Adipocyte (in vitro differentiated cells): ENCODE results near the gene SSTR1.
A peak's percentile ranks its signal among the peaks of the same experiment; 100 is the strongest.

Experiments used
- DNase-seq: peaks from one replicate; pipeline ENCODE4 v3.0.0-alpha.2; 2015; ENCODE audit warnings: low read depth
- H3K27me3 ChIP-seq: replicated peaks from 2 replicates; pipeline ENCODE4 v1.7.0; 2013; ENCODE audit warnings: mild to moderate bottlenecking, low read length, moderate library complexity; ENCODE audit not compliant: control insufficient read depth, insufficient read depth
- H3K36me3 ChIP-seq: 2 replicates; pipeline ENCODE4 v1.7.0; 2013; ENCODE audit warnings: low read length, mild to moderate bottlenecking, moderate library complexity; ENCODE audit not compliant: control insufficient read depth, insufficient read depth, severe bottlenecking
- H3K4me1 ChIP-seq: 2 replicates; pipeline ENCODE4 v1.7.0; 2013; ENCODE audit warnings: mild to moderate bottlenecking, low read length, moderate library complexity; ENCODE audit not compliant: control insufficient read depth, insufficient read depth
- H3K4me3 ChIP-seq: 2 replicates; pipeline ENCODE4 v1.7.0; 2013; ENCODE audit warnings: mild to moderate bottlenecking, low read length, moderate library complexity
- H3K9ac ChIP-seq: 2 replicates; pipeline ENCODE4 v1.7.0; 2013; ENCODE audit warnings: mild to moderate bottlenecking, low read length, moderate library complexity
- H3K9me3 ChIP-seq: 2 replicates; pipeline ENCODE4 v1.7.0; 2013; ENCODE audit warnings: mild to moderate bottlenecking, low read length, moderate library complexity; ENCODE audit not compliant: control insufficient read depth

The SSTR1 gene

GRCh38 chr14:38203929-38204718 lies 3.6 kb upstream of the SSTR1 start:
- Histone ChIP-seq H3K9ac (no peak overlapping the region), H3K27me3 (peaks cover 23% of the 10 kb centered on the region), H3K4me1 (peaks cover 11% of the 10 kb centered on the region), H3K4me3 (no peak overlapping the region), H3K9me3 (peaks cover 5% of the 10 kb centered on the region), H3K36me3 (no peaks in the 10 kb centered on the region)
- DNase-seq: no peak

GRCh38 chr14:38204719-38205115 lies 3.0 kb upstream of the SSTR1 start:
- Histone ChIP-seq H3K36me3 (no peaks in the 10 kb centered on the region), H3K4me1 (peaks cover 11% of the 10 kb centered on the region), H3K9ac (no peak overlapping the region), H3K4me3 (no peak overlapping the region), H3K27me3 (peaks cover 27% of the 10 kb centered on the region), H3K9me3 (peaks cover 5% of the 10 kb centered on the region)
- no peak for DNase-seq

GRCh38 chr14:38205119-38205813 lies 2.4 kb upstream of the SSTR1 start:
- Histone ChIP-seq H3K4me1 (peaks cover 11% of the 10 kb centered on the region), H3K27me3 (peaks cover 33% of the 10 kb centered on the region), H3K9me3 (peaks cover 5% of the 10 kb centered on the region), H3K9ac (no peak overlapping the region), H3K4me3 (no peak overlapping the region), H3K36me3 (no peaks in the 10 kb centered on the region)
- DNase-seq: no peak

GRCh38 chr14:38205949-38206665 lies 1.6 kb upstream of the SSTR1 start:
- no peaks in the 10 kb centered on the region for H3K36me3 ChIP-seq
- H3K27me3 ChIP-seq: peaks cover 38% of the 10 kb centered on the region
- peaks cover 5% of the 10 kb centered on the region for H3K9me3 ChIP-seq
- no peak overlapping the region for H3K9ac ChIP-seq
- H3K4me3 ChIP-seq: no peak overlapping the region
- peaks cover 11% of the 10 kb centered on the region for H3K4me1 ChIP-seq
- no peak for DNase-seq

GRCh38 chr14:38206689-38207376 lies 871 bp upstream of the SSTR1 start:
- peaks cover 5% of the 10 kb centered on the region for H3K9me3 ChIP-seq
- no peak overlapping the region for H3K9ac ChIP-seq
- H3K27me3 ChIP-seq: peaks cover 38% of the 10 kb centered on the region
- H3K4me1 ChIP-seq: peaks cover 11% of the 10 kb centered on the region
- no peaks in the 10 kb centered on the region for H3K36me3 ChIP-seq
- DNase-seq: no peak
- H3K4me3 ChIP-seq: peak overlapping the region; percentile 75

- peaks cover 11% of the 10 kb centered on the region for H3K4me1 ChIP-seq
- H3K9me3 ChIP-seq: peaks cover 5% of the 10 kb centered on the region
- DNase-seq: peak; percentile 6
- no peaks in the 10 kb centered on the region for H3K36me3 ChIP-seq
- H3K9ac ChIP-seq: no peak overlapping the region
- peaks cover 38% of the 10 kb centered on the region for H3K27me3 ChIP-seq
- peak overlapping the region; percentile 75 for H3K4me3 ChIP-seq
These were observed 348 bp upstream of the SSTR1 start for GRCh38 chr14:38207377-38207735.

GRCh38 chr14:38208618-38209562 lies 1.2 kb downstream of the SSTR1 start:
- Histone ChIP-seq H3K9me3 (peaks cover 5% of the 10 kb centered on the region), H3K4me3 (peak overlapping the region; percentile 75), H3K9ac (peak overlapping the region; percentile 49), H3K36me3 (no peaks in the 10 kb centered on the region), H3K4me1 (peaks cover 11% of the 10 kb centered on the region), H3K27me3 (peaks cover 38% of the 10 kb centered on the region)
- peak; percentile 60 for DNase-seq

- peaks cover 11% of the 10 kb centered on the region for H3K4me1 ChIP-seq
- peaks cover 5% of the 10 kb centered on the region for H3K9me3 ChIP-seq
- no peak for DNase-seq
- H3K9ac ChIP-seq: peak overlapping the region; percentile 49
- peak overlapping the region; percentile 75 for H3K4me3 ChIP-seq
- H3K36me3 ChIP-seq: no peaks in the 10 kb centered on the region
- peaks cover 44% of the 10 kb centered on the region for H3K27me3 ChIP-seq
These were observed 2.2 kb downstream of the SSTR1 start for GRCh38 chr14:38209572-38210557.

GRCh38 chr14:38210587-38211216 lies 3.0 kb downstream of the SSTR1 start:
- Histone ChIP-seq H3K9ac (peak overlapping the region; percentile 43), H3K9me3 (peaks cover 5% of the 10 kb centered on the region), H3K4me1 (peaks cover 11% of the 10 kb centered on the region), H3K36me3 (no peaks in the 10 kb centered on the region), H3K27me3 (peaks cover 44% of the 10 kb centered on the region), H3K4me3 (peak overlapping the region; percentile 75)
- DNase-seq: peak; percentile 39
